Panc1 (cell line): ENCODE results near the gene ASIC3.

Experiments
- POLR2AphosphoS5 ChIP-seq: IDR thresholded peaks from 2 replicates; pipeline ENCODE4 v1.6.1; 2012; ENCODE audit warnings: mild to moderate bottlenecking, low read depth, low read length, moderate library complexity
- SIN3A ChIP-seq: IDR thresholded peaks from 2 replicates; pipeline ENCODE4 v1.6.1; 2012; ENCODE audit warnings: low read depth, mild to moderate bottlenecking, low read length, moderate library complexity, borderline replicate concordance; ENCODE audit not compliant: insufficient read depth
- TCF7L2 ChIP-seq: IDR thresholded peaks from 2 replicates; pipeline ENCODE4 v1.6.1; 2011; ENCODE audit warnings: mild to moderate bottlenecking, low read depth, low read length, inconsistent platforms
- TF ChIP-seq, protein P1 (sequence below), 2 experiments: IDR thresholded peaks; 2 replicates each; pipeline ENCODE4 v1.6.1; 2011 to 2012; ENCODE audit warnings: low read depth in 2 of 2, control low read depth in 1 of 2, low read length in 1 of 2, mild to moderate bottlenecking in 1 of 2, moderate library complexity in 1 of 2; ENCODE audit not compliant: insufficient read depth in 1 of 2
- TF ChIP-seq, protein P2 (sequence below): fragments of 450-650 bp; IDR thresholded peaks from 2 replicates; pipeline ENCODE4 v1.5.1; 2017; ENCODE audit warnings: mild to moderate bottlenecking

DNA sequence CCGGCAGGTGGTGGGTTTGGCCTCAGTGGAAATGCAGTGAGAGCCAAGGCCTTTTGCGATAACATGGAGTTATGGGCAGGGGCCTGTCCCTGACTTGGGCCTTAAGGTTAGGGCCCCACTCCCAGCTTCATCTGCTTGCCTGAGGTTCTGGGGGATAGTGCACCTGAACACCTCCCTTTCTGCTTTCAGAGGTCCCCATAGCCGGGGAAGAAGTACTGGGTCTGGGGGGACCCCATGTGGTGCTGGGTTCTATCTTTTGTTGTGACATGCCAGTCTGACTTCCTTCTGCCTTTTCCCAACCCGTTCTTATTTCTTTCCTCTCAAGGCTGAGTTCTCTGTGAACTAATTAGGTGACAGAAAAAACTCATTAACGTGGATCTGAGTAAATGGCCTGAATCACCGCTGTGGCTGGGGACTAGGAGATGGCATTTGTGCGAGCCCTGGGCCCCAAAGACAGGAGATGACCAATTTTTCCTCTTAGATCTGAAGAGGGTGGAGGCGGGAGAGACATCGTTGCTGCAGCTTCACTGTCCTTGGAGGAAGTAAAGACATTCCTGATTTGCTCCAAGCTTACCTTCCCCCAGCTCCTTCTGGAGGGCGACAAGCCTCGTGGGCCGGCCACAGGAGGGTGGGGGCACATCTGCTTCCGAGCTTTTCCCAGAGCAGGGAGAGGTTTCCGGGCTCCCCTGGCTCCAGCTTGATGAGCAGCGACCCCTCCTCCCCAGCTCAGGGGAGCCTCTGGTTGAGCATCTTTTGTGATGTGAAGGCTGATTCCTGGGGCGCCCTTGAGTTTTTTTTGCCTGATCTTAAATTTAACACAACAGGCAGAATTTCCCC is 39.9 kb downstream of the ASIC3 start:
- TF ChIP-seq, protein P1, sequence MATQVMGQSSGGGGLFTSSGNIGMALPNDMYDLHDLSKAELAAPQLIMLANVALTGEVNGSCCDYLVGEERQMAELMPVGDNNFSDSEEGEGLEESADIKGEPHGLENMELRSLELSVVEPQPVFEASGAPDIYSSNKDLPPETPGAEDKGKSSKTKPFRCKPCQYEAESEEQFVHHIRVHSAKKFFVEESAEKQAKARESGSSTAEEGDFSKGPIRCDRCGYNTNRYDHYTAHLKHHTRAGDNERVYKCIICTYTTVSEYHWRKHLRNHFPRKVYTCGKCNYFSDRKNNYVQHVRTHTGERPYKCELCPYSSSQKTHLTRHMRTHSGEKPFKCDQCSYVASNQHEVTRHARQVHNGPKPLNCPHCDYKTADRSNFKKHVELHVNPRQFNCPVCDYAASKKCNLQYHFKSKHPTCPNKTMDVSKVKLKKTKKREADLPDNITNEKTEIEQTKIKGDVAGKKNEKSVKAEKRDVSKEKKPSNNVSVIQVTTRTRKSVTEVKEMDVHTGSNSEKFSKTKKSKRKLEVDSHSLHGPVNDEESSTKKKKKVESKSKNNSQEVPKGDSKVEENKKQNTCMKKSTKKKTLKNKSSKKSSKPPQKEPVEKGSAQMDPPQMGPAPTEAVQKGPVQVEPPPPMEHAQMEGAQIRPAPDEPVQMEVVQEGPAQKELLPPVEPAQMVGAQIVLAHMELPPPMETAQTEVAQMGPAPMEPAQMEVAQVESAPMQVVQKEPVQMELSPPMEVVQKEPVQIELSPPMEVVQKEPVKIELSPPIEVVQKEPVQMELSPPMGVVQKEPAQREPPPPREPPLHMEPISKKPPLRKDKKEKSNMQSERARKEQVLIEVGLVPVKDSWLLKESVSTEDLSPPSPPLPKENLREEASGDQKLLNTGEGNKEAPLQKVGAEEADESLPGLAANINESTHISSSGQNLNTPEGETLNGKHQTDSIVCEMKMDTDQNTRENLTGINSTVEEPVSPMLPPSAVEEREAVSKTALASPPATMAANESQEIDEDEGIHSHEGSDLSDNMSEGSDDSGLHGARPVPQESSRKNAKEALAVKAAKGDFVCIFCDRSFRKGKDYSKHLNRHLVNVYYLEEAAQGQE (IDR thresholded peaks at IDR 0.05; ENCODE audit: insufficient read depth in 1 of 2, low read depth in 2 of 2, low read length in 1 of 2), result no peak
- TF ChIP-seq, protein P2, sequence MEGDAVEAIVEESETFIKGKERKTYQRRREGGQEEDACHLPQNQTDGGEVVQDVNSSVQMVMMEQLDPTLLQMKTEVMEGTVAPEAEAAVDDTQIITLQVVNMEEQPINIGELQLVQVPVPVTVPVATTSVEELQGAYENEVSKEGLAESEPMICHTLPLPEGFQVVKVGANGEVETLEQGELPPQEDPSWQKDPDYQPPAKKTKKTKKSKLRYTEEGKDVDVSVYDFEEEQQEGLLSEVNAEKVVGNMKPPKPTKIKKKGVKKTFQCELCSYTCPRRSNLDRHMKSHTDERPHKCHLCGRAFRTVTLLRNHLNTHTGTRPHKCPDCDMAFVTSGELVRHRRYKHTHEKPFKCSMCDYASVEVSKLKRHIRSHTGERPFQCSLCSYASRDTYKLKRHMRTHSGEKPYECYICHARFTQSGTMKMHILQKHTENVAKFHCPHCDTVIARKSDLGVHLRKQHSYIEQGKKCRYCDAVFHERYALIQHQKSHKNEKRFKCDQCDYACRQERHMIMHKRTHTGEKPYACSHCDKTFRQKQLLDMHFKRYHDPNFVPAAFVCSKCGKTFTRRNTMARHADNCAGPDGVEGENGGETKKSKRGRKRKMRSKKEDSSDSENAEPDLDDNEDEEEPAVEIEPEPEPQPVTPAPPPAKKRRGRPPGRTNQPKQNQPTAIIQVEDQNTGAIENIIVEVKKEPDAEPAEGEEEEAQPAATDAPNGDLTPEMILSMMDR, result no peak
- TF ChIP-seq TCF7L2 (no peak), POLR2AphosphoS5 (no peak), SIN3A (no peak)
